GM21447 (cell line): ENCODE results near the gene MBNL1.
A peak's percentile ranks its signal among the peaks of the same experiment; 100 is the strongest.

ENCODE experiments used
- ATAC-seq: cut with Tn5 transposase; IDR thresholded peaks from one replicate; pipeline ENCODE4 v1.9.1; 2021; ENCODE audit not compliant: unreplicated experiment

Gene MBNL1

DNA sequence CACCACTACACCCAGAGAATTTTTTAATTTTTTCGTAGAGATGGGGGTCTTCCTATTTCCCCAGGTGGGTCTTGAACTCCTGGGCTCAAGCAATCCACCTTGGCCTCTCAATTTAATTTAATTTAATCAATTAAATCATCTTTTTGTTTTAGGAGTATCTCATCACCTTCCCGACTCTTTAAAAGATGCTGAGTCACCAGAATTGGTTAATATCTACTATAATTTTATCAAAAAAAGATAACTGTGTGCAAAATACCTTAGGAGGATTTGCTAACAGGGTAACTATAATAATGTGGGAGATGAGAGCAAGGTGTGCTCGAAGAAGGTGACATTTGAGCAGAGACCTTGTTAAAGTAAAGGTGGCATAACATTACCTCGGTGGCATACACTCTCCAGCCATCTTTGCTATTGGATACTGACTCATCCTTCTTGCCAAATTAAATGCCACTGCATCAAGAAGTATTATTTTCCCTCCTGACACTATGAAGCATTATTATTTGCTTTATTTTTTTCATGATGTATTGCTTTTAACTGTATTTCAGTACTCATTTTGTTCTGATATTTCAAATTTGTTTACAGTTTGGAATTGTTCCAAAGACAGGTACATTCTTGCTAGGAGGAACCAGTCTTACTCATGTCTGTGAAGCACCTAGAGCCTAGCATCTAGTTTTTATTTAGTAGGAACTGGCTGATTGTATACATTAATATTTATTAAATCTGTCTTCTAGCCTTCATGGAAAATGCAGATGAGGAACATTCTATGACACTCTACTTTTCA lies 200.7 kb downstream of the MBNL1 start:
- ATAC-seq, result no peak

- no peak for ATAC-seq
Measured at GRCh38 chr3:152470095-152470494, 201.4 kb downstream of the MBNL1 start.

DNA sequence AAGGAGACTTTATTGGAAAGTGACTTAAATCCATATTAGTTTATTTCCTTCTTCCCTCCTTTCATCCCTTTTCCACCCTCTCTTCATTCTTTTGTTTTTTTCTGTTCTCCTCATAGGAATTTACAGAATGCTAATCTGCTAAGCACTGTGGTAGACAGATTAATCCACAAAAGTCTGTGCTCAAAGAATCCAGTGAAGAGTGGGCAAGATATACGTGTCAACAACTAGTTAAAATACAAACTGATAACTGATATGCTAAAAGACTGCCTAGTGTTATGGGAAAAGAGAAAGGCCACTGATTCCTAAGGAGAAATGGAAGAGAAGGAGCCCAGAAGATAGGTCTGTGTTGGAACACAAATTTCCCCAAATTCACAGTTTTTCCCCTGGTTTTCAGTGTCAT lies 202.2 kb downstream of the MBNL1 start:
- no peak for ATAC-seq

DNA sequence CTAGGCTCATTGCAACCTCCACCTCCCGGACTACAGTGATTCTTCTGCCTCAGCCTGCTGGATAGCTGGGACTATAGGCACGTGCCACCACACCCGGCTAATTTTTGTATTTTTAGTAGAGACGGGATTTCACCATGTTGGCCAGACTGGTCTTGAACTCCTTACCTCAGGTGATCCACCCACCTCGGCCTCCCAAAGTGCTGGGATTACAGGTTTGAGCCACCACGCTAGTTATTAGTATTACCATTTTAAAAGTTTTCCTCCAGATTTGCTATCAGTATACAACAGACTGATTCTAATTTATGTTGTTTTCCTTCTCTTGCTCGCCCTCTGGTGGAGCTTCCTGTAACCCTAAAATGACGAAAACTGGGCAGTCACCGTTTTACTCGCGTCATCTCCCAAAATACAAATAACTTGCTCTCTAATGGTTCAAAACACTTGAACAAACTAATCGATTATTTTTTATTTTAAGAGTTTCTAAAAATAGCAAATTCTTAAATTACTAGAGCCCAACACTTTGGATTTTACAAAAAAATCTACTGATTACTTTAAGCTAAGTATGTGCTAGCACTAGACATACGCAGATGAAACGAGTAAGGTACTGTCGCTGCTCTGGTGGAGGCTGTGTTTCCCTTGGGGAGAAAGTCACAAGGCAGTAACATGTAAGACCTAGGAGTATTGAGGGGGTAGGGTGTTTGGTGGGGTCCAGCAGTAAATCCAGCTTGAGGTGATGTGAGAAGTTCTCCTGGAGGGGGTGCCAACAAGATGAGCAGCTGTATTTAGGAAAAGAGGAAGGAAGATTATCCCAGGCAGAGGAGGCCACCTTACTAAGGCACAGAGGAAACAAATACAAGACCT lies 203.3 kb downstream of the MBNL1 start:
- peak; percentile 60 for ATAC-seq

DNA sequence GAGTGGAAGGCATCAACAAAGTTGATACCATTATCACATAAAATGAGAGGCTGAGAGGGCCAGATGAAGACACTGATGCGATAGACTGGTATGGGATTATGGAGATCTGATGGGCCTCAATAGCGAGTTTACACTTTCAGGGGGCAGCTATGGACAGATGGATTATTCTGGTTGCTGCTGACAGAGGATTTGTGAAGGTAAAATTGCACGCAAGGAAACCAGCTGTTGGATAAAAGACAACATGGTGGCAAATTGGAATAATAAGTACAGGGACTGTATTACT lies 203.9 kb downstream of the MBNL1 start:
- no peak for ATAC-seq

- ATAC-seq, result peak; percentile 64
Measured at GRCh38 chr3:152474585-152474984, 205.9 kb downstream of the MBNL1 start.

DNA sequence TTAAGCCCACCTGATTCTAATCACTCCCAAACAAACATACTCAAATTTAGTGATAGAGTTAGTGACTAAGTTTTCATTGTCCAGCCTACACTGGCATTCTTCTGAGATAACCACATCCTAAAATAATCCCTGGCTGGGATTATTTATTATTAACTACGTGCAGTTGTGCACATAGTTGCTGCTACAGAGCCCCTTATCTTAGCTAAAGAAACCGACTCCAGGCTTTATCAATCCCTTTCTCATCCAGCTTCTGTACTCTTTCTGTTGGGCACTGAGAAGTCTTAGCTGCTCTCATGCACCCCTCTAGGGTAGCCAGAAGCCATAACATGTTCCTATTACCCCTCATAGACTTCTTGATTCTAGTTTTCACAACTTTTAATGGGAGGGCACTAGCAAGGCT lies 208.7 kb downstream of the MBNL1 start:
- ATAC-seq, result no peak

DNA sequence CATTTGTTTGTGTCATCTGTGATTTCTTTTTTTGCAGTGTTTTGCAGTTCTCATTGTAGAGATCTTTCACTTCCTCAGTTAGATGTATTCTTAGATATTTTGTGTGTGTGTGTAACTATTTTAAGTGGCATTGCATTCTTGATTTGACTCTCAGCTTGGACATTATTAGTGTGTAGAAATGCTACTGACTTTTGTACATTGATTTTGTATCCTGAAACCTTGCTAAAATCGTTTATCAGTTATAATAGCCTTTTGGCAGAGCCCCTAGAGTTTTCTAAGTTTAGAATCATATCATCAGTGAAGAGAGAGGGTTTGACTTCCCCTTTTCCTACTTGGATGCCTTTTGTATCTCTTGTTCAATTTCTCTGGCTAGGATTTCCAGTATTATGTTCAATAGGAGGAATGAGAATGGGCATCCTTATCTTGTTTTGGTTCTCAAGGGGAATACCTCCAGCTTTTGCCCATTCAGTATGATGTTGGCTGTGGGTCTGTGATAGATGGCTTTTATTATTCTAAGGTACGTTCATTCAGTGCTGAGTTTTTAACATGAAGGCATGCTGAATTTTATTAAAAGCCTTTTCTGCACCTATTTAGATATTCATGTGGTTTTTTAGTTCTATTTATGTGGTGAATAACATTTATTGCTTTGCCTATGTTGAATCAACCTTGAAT lies 211.7 kb downstream of the MBNL1 start:
- ATAC-seq, result peak; percentile 92

GRCh38 chr3:152486364-152486763 lies 217.6 kb downstream of the MBNL1 start:
- no peak for ATAC-seq

DNA sequence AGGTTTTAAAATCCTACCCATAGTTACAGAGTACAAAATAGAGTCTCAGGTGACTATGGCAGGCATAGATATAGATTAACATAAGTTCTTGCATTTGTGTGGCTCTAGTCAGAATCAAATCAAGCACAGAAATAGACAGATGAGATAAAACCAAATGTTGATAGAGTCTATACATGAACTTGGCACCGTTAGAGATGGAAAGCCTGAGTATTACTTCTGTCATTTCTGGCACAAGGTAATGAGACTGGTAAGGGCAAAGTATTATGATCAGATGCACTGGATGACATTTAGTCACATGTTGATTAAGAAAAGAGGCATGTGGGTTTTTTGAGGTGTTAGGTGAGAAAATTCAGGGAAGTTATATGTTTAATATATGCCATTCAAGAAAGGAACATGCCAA lies 219.7 kb downstream of the MBNL1 start:
- ATAC-seq, result no peak

- no peak for ATAC-seq
Measured at GRCh38 chr3:152491922-152492321, 223.2 kb downstream of the MBNL1 start.

DNA sequence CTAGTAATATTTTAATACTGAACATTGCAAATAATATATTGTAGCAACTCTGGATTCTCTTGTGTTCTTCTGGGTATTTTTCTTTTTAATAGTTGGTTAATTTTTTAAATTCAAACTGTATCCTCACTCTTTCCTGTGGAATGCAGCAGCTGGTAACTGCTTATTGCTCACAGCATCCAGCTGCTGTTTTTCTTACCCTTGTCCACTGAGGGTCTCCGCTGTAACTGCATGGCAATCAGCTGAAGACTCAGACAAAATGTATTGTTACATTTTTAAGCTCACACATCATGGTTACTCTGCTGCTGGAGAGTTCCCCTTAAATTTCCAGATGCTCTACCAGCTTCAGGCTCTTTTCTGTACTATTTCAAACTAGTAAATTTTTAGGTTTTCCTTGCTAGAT lies 227.6 kb downstream of the MBNL1 start:
- ATAC-seq, result no peak

DNA sequence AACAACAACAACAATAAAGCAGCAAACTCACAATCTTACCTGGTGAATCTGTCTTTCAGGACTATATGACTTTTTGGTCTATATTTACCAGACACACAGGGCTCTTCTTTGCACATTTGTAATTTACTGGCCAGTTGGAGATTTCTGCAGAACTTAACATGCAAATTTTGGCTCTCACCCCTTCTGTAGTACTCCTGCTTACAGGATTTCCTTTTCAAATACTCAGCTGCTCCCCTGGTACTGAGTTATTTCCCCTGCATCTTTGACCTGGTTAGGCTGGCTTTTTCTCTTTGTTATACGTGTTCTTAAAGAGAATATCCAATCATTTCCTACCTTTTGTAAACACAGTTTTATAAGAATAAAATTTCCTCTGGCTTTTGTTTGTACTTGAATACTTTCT lies 228.0 kb downstream of the MBNL1 start:
- peak; percentile 71 for ATAC-seq

GRCh38 chr3:152497457-152497856 lies 228.7 kb downstream of the MBNL1 start:
- ATAC-seq, result no peak

DNA sequence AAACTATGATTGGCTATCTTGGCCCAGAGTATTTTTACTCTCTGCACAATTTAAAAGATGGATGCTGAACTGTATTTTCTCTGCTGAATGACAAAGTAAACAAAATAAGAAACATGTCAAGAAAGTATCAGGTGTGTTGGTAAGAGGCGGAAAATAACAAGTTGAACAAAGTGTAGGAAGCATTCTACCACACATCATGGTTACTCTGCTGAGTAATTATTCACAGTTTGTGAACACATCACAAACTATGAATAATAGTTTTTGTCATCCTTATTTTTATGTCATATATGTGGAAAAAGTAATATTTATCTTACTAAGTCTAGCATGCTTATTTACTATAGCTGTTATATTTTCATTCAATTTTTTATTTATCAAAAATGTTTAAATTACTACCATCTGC lies 229.2 kb downstream of the MBNL1 start:
- no peak for ATAC-seq

GRCh38 chr3:152499791-152500385 lies 231.2 kb downstream of the MBNL1 start:
- no peak for ATAC-seq

GRCh38 chr3:152505926-152506325 lies 237.2 kb downstream of the MBNL1 start:
- peak; percentile 96 for ATAC-seq

DNA sequence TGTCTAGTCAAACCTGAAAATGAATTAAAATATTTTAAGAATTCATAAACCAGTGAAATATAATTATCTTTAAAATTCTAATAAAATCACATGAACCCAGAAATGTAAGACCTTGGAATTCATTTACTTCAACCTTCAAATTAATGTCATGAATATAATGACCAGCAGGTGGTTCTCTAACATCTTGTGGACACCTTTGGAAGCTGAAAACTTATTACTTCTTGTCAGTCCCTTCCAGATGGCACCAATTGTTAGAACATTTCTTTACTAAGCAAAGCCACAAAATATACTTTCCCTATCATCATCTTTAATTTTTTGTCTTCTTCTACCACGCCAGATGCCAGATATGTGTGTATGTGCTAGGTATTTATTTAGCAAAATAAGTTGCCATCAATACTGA lies 240.0 kb downstream of the MBNL1 start:
- no peak for ATAC-seq

DNA sequence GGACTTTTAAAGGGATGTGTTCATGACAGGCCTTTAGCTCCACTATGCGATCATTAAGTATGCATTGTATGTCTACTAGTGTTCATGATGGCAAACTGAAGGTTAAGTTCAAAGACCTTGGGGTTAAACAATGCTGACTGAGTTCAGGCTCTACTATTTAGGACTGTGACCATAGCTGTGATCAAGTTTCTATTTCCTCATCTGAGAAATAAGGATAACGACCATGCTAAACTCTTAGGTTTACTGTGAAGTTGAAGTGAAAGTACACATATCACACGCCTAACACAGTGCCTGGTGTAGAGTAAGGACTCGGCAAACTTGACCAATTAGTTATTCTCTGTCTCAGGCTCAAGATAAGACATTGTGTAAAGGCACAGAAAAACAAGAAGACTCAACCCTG lies 243.2 kb downstream of the MBNL1 start:
- peak; percentile 70 for ATAC-seq

- no peak for ATAC-seq
Measured at GRCh38 chr3:152513301-152513960, 244.7 kb downstream of the MBNL1 start.
